HepG2 (cell line): ENCODE measurements around the gene CAVIN2. TPM values are rescaled to one million over a fixed set of nuclear protein-coding genes. Genes with fewer than 3 reads are reported as not detected.

ENCODE experiments used
- ATAC-seq: fragments of 200-7000 bp; cut with Tn5 transposase; 3 replicates; pipeline ENCODE4 v1.9.1; 2020; ENCODE audit warnings: mild to moderate bottlenecking, moderate library complexity
- BruUV-seq: library from RNA; stranded (reverse); fragments of 400-500 nt; replicated peaks from 2 replicates; lab custom pipeline; 2021; lab: Mats Ljungman, UMichigan
- CTCF ChIA-PET: fragments of 300-600 bp; formaldehyde crosslinking; extraction: SDS; loops from one replicate; lab custom pipeline; 2021; ENCODE audit warnings: low total read pairs, inconsistent platforms, low intra/inter-chr PET ratio; lab: Yijun Ruan, JAX
- POLR2A ChIA-PET: fragments of 350-600 bp; sonication (Branson Sonifier 250); formaldehyde crosslinking; loops from one replicate; lab custom pipeline; 2020; ENCODE audit warnings: antibody characterized with exemption, inconsistent platforms; lab: Yijun Ruan, JAX
- DNase-seq: peaks from one replicate; pipeline ENCODE4 v3.0.0-alpha.2; 2015; ENCODE audit warnings: low spot score
- FAIRE-seq: peaks from 3 replicates; lab custom pipeline; 2011; peaks lifted over from hg19 to GRCh38; lab: Jason Lieb, UNC
- H2AFZ ChIP-seq: one replicate; pipeline ENCODE4 v1.6.1; 2011; ENCODE audit warnings: low read length, inconsistent platforms
- H3K27ac ChIP-seq: fragments of 300-600 bp; 3 replicates; pipeline ENCODE4 v1.8.0; 2011; ENCODE audit warnings: mixed run types, mild to moderate bottlenecking, mixed read lengths, low read length, inconsistent platforms; ENCODE audit not compliant: insufficient read depth; ENCODE audit errors: extremely low read length
- H3K27me3 ChIP-seq, 2 experiments: fragments of 200-600 bp in 1 of 2; 2 replicates in 1 of 2; 3 replicates in 1 of 2; pipeline versions ENCODE4 v1.6.0 to v1.8.0; 2011; ENCODE audit warnings: low read length in 2 of 2, mild to moderate bottlenecking in 2 of 2, moderate library complexity in 2 of 2, inconsistent platforms in 1 of 2; ENCODE audit not compliant: insufficient read depth in 2 of 2, control insufficient read depth in 1 of 2
- H3K36me3 ChIP-seq, 2 experiments: fragments of 200-600 bp in 1 of 2; replicated peaks in 1 of 2; 2 replicates in 1 of 2; 3 replicates in 1 of 2; pipeline versions ENCODE4 v1.5.1 to v1.8.0; 2011; ENCODE audit warnings: low read length in 2 of 2, inconsistent platforms in 1 of 2; ENCODE audit not compliant: insufficient read depth in 2 of 2, control insufficient read depth in 1 of 2
- H3K4me1 ChIP-seq: 2 replicates; pipeline ENCODE4 v1.5.1; 2012; ENCODE audit warnings: low read length, inconsistent platforms; ENCODE audit not compliant: insufficient read depth
- H3K4me2 ChIP-seq: 2 replicates; pipeline ENCODE4 v1.6.0; 2011; ENCODE audit warnings: low read depth, low read length, inconsistent platforms
- H3K4me3 ChIP-seq, 3 experiments: fragments of 200-600 bp in 1 of 3; sonication (generic), shearing (Covaris generic) in 1 of 3; replicated peaks in 1 of 3; 2 replicates each; pipeline ENCODE4 v1.5.1; 2011 to 2016; ENCODE audit warnings: low read length in 3 of 3, inconsistent platforms in 2 of 3, low read depth in 2 of 3, mild to moderate bottlenecking in 2 of 3, control low read depth in 1 of 3, mixed read lengths in 1 of 3; ENCODE audit not compliant: insufficient read depth in 1 of 3
- H3K79me2 ChIP-seq: one replicate; pipeline ENCODE4 v1.6.1; 2011; ENCODE audit warnings: low read length, inconsistent platforms; ENCODE audit not compliant: insufficient read depth
- H3K9ac ChIP-seq: 2 replicates; pipeline ENCODE4 v1.6.0; 2011; ENCODE audit warnings: mild to moderate bottlenecking, low read depth, low read length, inconsistent platforms; ENCODE audit not compliant: insufficient read depth
- H3K9me3 ChIP-seq: 2 replicates; pipeline ENCODE4 v1.5.1; 2012; ENCODE audit warnings: mild to moderate bottlenecking, low read length
- H4K20me1 ChIP-seq: 2 replicates; pipeline ENCODE4 v1.6.0; 2011; ENCODE audit warnings: inconsistent platforms, mild to moderate bottlenecking, low read length, moderate library complexity; ENCODE audit not compliant: insufficient read depth
- ATF1 ChIP-seq: IDR thresholded peaks from 2 replicates; pipeline ENCODE4 v1.6.1; 2016; ENCODE audit warnings: mild to moderate bottlenecking, control low read depth
- HMG20A ChIP-seq: IDR thresholded peaks from 2 replicates; pipeline ENCODE4 v1.6.1; 2016; ENCODE audit warnings: borderline replicate concordance
- KDM2A ChIP-seq: sonication (generic); formaldehyde crosslinking; IDR thresholded peaks from 2 replicates; pipeline ENCODE4 v1.4.0; 2020; ENCODE audit warnings: low read depth, missing genetic modification reagents, borderline replicate concordance
- MBNL3 ChIP-seq: fragments of 250-450 bp; sonication (Bioruptor Pico); conservative IDR thresholded peaks from 2 replicates; pipeline ENCODE4 v1.8.0; 2022; ENCODE audit warnings: mild to moderate bottlenecking, inconsistent platforms
- NFIC ChIP-seq: IDR thresholded peaks from 2 replicates; pipeline ENCODE4 v1.6.1; 2012; ENCODE audit warnings: mild to moderate bottlenecking, low read length, inconsistent platforms
- PHF20 ChIP-seq: sonication (generic); formaldehyde crosslinking; IDR thresholded peaks from 2 replicates; pipeline ENCODE4 v1.5.0; 2020; ENCODE audit warnings: mild to moderate bottlenecking, missing genetic modification reagents
- THAP11 ChIP-seq: IDR thresholded peaks from 2 replicates; pipeline ENCODE4 v1.6.1; 2016; ENCODE audit warnings: missing biosample characterization, missing genetic modification reagents
- ZSCAN20 ChIP-seq: sonication (generic); formaldehyde crosslinking; IDR thresholded peaks from 2 replicates; pipeline ENCODE4 v1.4.0; 2020; ENCODE audit warnings: missing genetic modification reagents, mild to moderate bottlenecking, borderline replicate concordance
- WGBS: methylation state at CpG from one replicate; pipeline ENCODE4 v1.1.6; 2017; ENCODE audit warnings: low lambda C conversion rate; 5-methylcytosine and 5-hydroxymethylcytosine counted together
- in situ Hi-C: cut with HindIII; loops from 2 replicates; pipeline ENCODE4 v1.10.0; 2017; ENCODE audit warnings: low pct_unique_long_range_greater_than_20kb; ENCODE audit not compliant: extremely low pct_ligation_motif_present
- intact Hi-C: fragments of 100-400 bp; cut with micrococcal nuclease; formaldehyde crosslinking; loops from one replicate; pipeline ENCODE4 v1.10.0; 2022; ENCODE audit not compliant: unreplicated experiment
- polyA plus RNA-seq, 8 experiments: library from polyadenylated mRNA; depleted of rRNA in 3 of 8; stranded (reverse) in 7 of 8; unstranded in 1 of 8; fragments of >200 nt; fragmentation: Illumina TruSeq in 4 of 8; extraction: Trizol in 4 of 8; gene quantifications; 2 replicates each; pipeline versions ENCODE4 v1.2.1 to v1.2.3, GENCODE V29; 2011 to 2016; ENCODE audit warnings: low read depth in 4 of 8, missing spikeins in 1 of 8, mixed read lengths in 1 of 8; ENCODE audit not compliant: insufficient read depth in 1 of 8
- total RNA-seq, 5 experiments: library from RNA; depleted of rRNA; stranded (reverse); fragments of >200 nt; fragmentation: Illumina TruSeq; extraction: Trizol; gene quantifications; 2 replicates each; pipeline ENCODE4 v1.2.3, GENCODE V29; 2016; ENCODE audit warnings: low read depth in 1 of 5
- TF ChIP-seq, protein P1 (sequence below): sonication (generic); formaldehyde crosslinking; IDR thresholded peaks from 2 replicates; pipeline ENCODE4 v1.4.0; 2020; ENCODE audit warnings: missing genetic modification reagents
- TF ChIP-seq, protein P2 (sequence below): sonication (generic); formaldehyde crosslinking; IDR thresholded peaks from 2 replicates; pipeline ENCODE4 v1.5.1; 2020; ENCODE audit warnings: missing genetic modification reagents, mild to moderate bottlenecking, borderline replicate concordance

The CAVIN2 gene
- total and polyA plus RNA-seq, 2 of the 13 experiments (the other 11 are each of a cell fraction or from before 2014, with no cell fraction given): 7.6 to 38.8 TPM

DNA sequence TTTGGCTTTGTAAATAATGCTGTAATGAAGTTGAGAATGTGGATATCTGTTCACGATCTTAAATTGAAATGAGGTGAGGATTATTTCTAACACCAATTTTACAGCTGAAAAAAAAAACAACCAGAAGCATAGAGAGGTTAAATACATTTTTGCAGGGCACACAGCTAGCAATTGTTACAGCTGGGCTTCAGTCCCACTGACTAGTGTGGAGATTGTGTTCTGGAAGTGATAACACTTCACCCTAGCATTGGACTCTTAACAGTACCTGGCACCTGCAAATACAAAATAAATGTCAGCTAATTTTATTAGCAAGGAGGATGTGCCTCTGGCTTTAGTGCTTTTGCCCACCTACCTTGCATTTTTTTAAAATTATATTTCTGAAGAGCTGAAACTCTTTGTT, 28.8 kb downstream of the CAVIN2 start (continued):
- TF ChIP-seq, protein P1, sequence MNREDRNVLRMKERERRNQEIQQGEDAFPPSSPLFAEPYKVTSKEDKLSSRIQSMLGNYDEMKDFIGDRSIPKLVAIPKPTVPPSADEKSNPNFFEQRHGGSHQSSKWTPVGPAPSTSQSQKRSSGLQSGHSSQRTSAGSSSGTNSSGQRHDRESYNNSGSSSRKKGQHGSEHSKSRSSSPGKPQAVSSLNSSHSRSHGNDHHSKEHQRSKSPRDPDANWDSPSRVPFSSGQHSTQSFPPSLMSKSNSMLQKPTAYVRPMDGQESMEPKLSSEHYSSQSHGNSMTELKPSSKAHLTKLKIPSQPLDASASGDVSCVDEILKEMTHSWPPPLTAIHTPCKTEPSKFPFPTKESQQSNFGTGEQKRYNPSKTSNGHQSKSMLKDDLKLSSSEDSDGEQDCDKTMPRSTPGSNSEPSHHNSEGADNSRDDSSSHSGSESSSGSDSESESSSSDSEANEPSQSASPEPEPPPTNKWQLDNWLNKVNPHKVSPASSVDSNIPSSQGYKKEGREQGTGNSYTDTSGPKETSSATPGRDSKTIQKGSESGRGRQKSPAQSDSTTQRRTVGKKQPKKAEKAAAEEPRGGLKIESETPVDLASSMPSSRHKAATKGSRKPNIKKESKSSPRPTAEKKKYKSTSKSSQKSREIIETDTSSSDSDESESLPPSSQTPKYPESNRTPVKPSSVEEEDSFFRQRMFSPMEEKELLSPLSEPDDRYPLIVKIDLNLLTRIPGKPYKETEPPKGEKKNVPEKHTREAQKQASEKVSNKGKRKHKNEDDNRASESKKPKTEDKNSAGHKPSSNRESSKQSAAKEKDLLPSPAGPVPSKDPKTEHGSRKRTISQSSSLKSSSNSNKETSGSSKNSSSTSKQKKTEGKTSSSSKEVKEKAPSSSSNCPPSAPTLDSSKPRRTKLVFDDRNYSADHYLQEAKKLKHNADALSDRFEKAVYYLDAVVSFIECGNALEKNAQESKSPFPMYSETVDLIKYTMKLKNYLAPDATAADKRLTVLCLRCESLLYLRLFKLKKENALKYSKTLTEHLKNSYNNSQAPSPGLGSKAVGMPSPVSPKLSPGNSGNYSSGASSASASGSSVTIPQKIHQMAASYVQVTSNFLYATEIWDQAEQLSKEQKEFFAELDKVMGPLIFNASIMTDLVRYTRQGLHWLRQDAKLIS (CRISPR knock-in tag): no peak
- TF ChIP-seq, protein P2, sequence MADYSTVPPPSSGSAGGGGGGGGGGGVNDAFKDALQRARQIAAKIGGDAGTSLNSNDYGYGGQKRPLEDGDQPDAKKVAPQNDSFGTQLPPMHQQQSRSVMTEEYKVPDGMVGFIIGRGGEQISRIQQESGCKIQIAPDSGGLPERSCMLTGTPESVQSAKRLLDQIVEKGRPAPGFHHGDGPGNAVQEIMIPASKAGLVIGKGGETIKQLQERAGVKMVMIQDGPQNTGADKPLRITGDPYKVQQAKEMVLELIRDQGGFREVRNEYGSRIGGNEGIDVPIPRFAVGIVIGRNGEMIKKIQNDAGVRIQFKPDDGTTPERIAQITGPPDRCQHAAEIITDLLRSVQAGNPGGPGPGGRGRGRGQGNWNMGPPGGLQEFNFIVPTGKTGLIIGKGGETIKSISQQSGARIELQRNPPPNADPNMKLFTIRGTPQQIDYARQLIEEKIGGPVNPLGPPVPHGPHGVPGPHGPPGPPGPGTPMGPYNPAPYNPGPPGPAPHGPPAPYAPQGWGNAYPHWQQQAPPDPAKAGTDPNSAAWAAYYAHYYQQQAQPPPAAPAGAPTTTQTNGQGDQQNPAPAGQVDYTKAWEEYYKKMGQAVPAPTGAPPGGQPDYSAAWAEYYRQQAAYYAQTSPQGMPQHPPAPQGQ (CRISPR knock-in tag): no peak
- no peak for TF ChIP-seq ATF1 (CRISPR knock-in tag)
- no peak for TF ChIP-seq MBNL3 (CRISPR knock-in tag)
- no peak for TF ChIP-seq ZSCAN20 (CRISPR knock-in tag)
- TF ChIP-seq PHF20: no peak

DNA sequence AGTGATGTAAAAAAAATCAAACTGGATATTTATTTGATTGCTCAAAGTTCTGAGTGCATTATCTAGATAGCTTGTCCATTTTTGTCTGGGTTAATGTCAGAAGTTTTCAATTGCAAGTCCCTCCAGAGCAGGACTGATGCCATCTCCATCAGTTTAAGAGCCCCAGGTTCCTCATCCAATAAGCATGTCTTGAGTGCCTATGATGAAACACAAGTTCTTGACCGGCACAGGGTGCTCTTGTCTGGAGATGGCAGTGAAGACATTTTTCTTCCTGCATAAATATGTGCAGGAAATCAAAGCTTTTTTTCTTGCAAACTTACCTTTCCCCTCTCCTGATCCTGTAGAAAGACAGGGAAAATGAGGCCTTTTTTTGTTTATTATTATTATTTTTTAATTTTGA, 31.9 kb downstream of the CAVIN2 start:
- no peak overlapping the region for H2AFZ ChIP-seq
- in situ Hi-C loops: no loop called here
- POLR2A ChIA-PET: no interaction called here

More for the DNA sequence above, 31.9 kb downstream of the CAVIN2 start:
- DNase-seq (no peak), FAIRE-seq (no peak), ATAC-seq (no peak)
- Histone ChIP-seq H3K4me1 (0 out of 2 replicates have a peak, but pooled peaks cover 11% of the 10 kb centered on the region), H3K27ac (no peak overlapping the region), H3K79me2 (no peaks in the 10 kb centered on the region), H3K36me3 (no peaks in the 10 kb centered on the region), H3K27me3 (peaks cover 0 to 7% of the 10 kb centered on the region in 2 experiments; a peak in 3 of 5 replicates), H3K4me2 (no peak overlapping the region), H3K9me3 (no peaks in the 10 kb centered on the region), H4K20me1 (no peaks in the 10 kb centered on the region), H3K9ac (no peak overlapping the region), H3K4me3 (no peak overlapping the region)
- CTCF ChIA-PET: no interaction called here
- TF ChIP-seq THAP11 (CRISPR knock-in tag) (no peak), KDM2A (CRISPR knock-in tag) (no peak), HMG20A (CRISPR knock-in tag) (no peak), NFIC (no peak)
- BruUV-seq: no TSS peak
- WGBS: 37% methylated on average over 1 of the region's 1 CpG
- intact Hi-C loops: no loop called here
